Osteocyte (in vitro differentiated cells): ENCODE results near the gene SLC35F6. TPM values are rescaled to one million over a fixed set of nuclear protein-coding genes. Genes with fewer than 3 reads are reported as not detected.

Experiments used
- DNase-seq: peaks from one replicate; pipeline ENCODE4 v3.0.0; 2021; ENCODE audit warnings: mixed read lengths; ENCODE audit not compliant: unreplicated experiment; ENCODE audit errors: extremely low spot score
- H3K27ac Mint-ChIP-seq: one replicate; pipeline ENCODE4 v1.8.0; 2021; ENCODE audit warnings: mild to moderate bottlenecking, mixed read lengths; ENCODE audit not compliant: unreplicated experiment
- H3K27me3 Mint-ChIP-seq: one replicate; pipeline ENCODE4 v1.8.0; 2021; ENCODE audit warnings: mixed read lengths; ENCODE audit not compliant: unreplicated experiment
- H3K36me3 Mint-ChIP-seq: one replicate; pipeline ENCODE4 v1.8.0; 2021; ENCODE audit warnings: mixed read lengths; ENCODE audit not compliant: unreplicated experiment
- H3K4me1 Mint-ChIP-seq: one replicate; pipeline ENCODE4 v1.8.0; 2021; ENCODE audit warnings: mixed read lengths; ENCODE audit not compliant: unreplicated experiment
- H3K4me3 Mint-ChIP-seq: one replicate; pipeline ENCODE4 v1.8.0; 2021; ENCODE audit warnings: mild to moderate bottlenecking, moderate library complexity, mixed read lengths; ENCODE audit not compliant: unreplicated experiment
- H3K9me3 Mint-ChIP-seq: one replicate; pipeline ENCODE4 v1.8.0; 2021; ENCODE audit warnings: mixed read lengths; ENCODE audit not compliant: unreplicated experiment
- total RNA-seq: library from RNA; stranded (reverse); gene quantifications from 2 replicates; pipeline ENCODE4 v1.2.1, GENCODE V29; 2021
- TF ChIP-seq, protein P1 (sequence below): fragments of 200-600 bp; sonication (generic); IDR thresholded peaks from 2 replicates; pipeline ENCODE4 v1.5.0; 2021; ENCODE audit warnings: antibody characterized with exemption, mild to moderate bottlenecking, moderate library complexity

The SLC35F6 gene
- total RNA-seq, 1 donor from 2014 or later = 40.5 TPM

- H3K27ac Mint-ChIP-seq = no peak overlapping the region
- H3K4me1 Mint-ChIP-seq = peaks cover 21% of the 10 kb centered on the region
- TF ChIP-seq, protein P1, sequence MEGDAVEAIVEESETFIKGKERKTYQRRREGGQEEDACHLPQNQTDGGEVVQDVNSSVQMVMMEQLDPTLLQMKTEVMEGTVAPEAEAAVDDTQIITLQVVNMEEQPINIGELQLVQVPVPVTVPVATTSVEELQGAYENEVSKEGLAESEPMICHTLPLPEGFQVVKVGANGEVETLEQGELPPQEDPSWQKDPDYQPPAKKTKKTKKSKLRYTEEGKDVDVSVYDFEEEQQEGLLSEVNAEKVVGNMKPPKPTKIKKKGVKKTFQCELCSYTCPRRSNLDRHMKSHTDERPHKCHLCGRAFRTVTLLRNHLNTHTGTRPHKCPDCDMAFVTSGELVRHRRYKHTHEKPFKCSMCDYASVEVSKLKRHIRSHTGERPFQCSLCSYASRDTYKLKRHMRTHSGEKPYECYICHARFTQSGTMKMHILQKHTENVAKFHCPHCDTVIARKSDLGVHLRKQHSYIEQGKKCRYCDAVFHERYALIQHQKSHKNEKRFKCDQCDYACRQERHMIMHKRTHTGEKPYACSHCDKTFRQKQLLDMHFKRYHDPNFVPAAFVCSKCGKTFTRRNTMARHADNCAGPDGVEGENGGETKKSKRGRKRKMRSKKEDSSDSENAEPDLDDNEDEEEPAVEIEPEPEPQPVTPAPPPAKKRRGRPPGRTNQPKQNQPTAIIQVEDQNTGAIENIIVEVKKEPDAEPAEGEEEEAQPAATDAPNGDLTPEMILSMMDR = no peak
- no peaks in the 10 kb centered on the region for H3K36me3 Mint-ChIP-seq
- H3K4me3 Mint-ChIP-seq = no peak overlapping the region
- H3K9me3 Mint-ChIP-seq = peaks cover 4% of the 10 kb centered on the region
- no peak for DNase-seq
- no peaks in the 10 kb centered on the region for H3K27me3 Mint-ChIP-seq
Measured at GRCh38 chr2:26752656-26753055, 11.4 kb upstream of the SLC35F6 start.

DNA sequence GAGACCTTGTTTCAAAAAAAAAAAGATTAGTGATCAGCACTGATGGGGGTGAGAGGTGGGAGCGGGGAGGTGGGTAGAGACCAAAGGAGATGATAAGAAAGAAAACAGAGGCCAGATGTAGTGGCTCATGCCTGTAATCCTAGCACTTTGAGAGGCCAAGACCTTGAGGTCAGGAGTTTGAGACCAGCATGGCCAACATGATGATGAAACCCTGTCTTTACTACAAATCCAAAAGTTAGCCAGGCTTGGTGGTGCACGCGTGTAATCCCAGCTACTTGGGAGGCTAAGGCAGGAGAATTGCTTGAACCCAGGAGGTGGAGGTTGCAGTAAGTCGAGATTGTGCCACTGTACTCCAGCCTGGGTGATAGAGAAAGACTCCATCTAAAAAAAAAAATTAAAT lies 9.5 kb upstream of the SLC35F6 start:
- no peaks in the 10 kb centered on the region for H3K27me3 Mint-ChIP-seq
- H3K27ac Mint-ChIP-seq = no peak overlapping the region
- H3K4me1 Mint-ChIP-seq = peaks cover 35% of the 10 kb centered on the region

GRCh38 chr2:26754972-26755670 lies 9.0 kb upstream of the SLC35F6 start:
- TF ChIP-seq, protein P1 = no peak
- H3K4me1 Mint-ChIP-seq = peaks cover 32% of the 10 kb centered on the region
- peaks cover 4% of the 10 kb centered on the region for H3K9me3 Mint-ChIP-seq
- H3K36me3 Mint-ChIP-seq = no peaks in the 10 kb centered on the region
- H3K27ac Mint-ChIP-seq = no peak overlapping the region
- DNase-seq = no peak
- no peak overlapping the region for H3K4me3 Mint-ChIP-seq
- no peaks in the 10 kb centered on the region for H3K27me3 Mint-ChIP-seq

More for the DNA sequence above, 9.5 kb upstream of the SLC35F6 start:
- DNase-seq = no peak
- Mint-ChIP-seq H3K36me3 (no peaks in the 10 kb centered on the region), H3K4me3 (no peak overlapping the region), H3K9me3 (peaks cover 4% of the 10 kb centered on the region)
- TF ChIP-seq, protein P1 = no peak

DNA sequence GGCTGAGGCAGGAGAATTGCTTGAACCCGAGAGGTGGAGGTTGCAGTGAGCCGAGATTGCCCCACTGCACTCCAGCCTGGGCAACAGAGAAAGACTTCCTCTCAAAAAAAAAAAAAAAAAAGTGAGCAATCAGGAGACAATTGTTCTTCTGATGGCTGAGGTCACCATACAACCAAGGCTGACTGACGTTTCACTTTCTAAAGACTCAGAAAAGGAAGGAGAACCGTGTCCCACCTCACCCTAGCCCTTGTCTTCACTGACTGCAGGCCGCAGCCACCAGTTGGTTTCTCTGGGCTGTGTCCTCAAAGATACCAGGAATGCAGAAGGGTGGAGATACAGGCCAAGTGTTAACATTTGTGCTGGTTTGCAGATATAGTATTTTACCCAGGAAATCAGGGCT lies 7.7 kb upstream of the SLC35F6 start:
- H3K27ac Mint-ChIP-seq = no peak overlapping the region
- peaks cover 32% of the 10 kb centered on the region for H3K4me1 Mint-ChIP-seq
- no peaks in the 10 kb centered on the region for H3K36me3 Mint-ChIP-seq
- DNase-seq = no peak
- TF ChIP-seq, protein P1 = no peak
- H3K9me3 Mint-ChIP-seq = peaks cover 1% of the 10 kb centered on the region
- no peaks in the 10 kb centered on the region for H3K27me3 Mint-ChIP-seq
- no peak overlapping the region for H3K4me3 Mint-ChIP-seq

GRCh38 chr2:26757873-26758789 lies 6.0 kb upstream of the SLC35F6 start:
- no peaks in the 10 kb centered on the region for H3K27me3 Mint-ChIP-seq
- no peaks in the 10 kb centered on the region for H3K36me3 Mint-ChIP-seq
- no peak for DNase-seq
- no peak overlapping the region for H3K4me3 Mint-ChIP-seq
- H3K9me3 Mint-ChIP-seq = no peaks in the 10 kb centered on the region
- H3K4me1 Mint-ChIP-seq = peaks cover 24% of the 10 kb centered on the region
- TF ChIP-seq, protein P1 = no peak
- H3K27ac Mint-ChIP-seq = peak overlapping the region; percentile 78
